HL-60 (cell line): ENCODE results near the gene MROH2A.

Experiments
- DNase-seq, 2 experiments: peaks; one replicate each; pipeline ENCODE4 v3.0.0-alpha.2; 2010 to 2020; ENCODE audit warnings: low read depth in 1 of 2, low spot score in 1 of 2
- H3K27ac ChIP-seq: fragments of 250-450 bp; sonication (Bioruptor Pico); replicated peaks from 2 replicates; pipeline ENCODE4 v1.5.1; 2020; ENCODE audit warnings: mild to moderate bottlenecking, moderate library complexity
- H3K27me3 ChIP-seq: fragments of 250-450 bp; sonication (Bioruptor Pico); 2 replicates; pipeline ENCODE4 v1.5.1; 2021; ENCODE audit warnings: mild to moderate bottlenecking, moderate library complexity; ENCODE audit not compliant: insufficient read depth, poor library complexity, severe bottlenecking
- H3K4me3 ChIP-seq: replicated peaks from 2 replicates; pipeline ENCODE4 v1.5.1; 2011; ENCODE audit warnings: mild to moderate bottlenecking, control low read depth, low read length; ENCODE audit not compliant: insufficient read depth
- CTCF ChIP-seq: IDR thresholded peaks from one replicate; pipeline ENCODE4 v1.5.1; 2011; ENCODE audit warnings: low read length, control low read depth, inconsistent platforms; ENCODE audit not compliant: insufficient read depth
- GABPA ChIP-seq: IDR thresholded peaks from 2 replicates; pipeline ENCODE4 v1.6.1; 2012; ENCODE audit warnings: low read depth
- POLR2AphosphoS5 ChIP-seq: IDR thresholded peaks from 2 replicates; pipeline ENCODE4 v1.6.1; 2012; ENCODE audit warnings: low read depth
- REST ChIP-seq: IDR thresholded peaks from 2 replicates; pipeline ENCODE4 v1.6.1; 2012; ENCODE audit warnings: low read depth; ENCODE audit not compliant: insufficient replicate concordance
- SPI1 ChIP-seq: IDR thresholded peaks from 2 replicates; pipeline ENCODE4 v1.6.1; 2012; ENCODE audit warnings: low read depth, mild to moderate bottlenecking, borderline replicate concordance

MROH2A gene

DNA sequence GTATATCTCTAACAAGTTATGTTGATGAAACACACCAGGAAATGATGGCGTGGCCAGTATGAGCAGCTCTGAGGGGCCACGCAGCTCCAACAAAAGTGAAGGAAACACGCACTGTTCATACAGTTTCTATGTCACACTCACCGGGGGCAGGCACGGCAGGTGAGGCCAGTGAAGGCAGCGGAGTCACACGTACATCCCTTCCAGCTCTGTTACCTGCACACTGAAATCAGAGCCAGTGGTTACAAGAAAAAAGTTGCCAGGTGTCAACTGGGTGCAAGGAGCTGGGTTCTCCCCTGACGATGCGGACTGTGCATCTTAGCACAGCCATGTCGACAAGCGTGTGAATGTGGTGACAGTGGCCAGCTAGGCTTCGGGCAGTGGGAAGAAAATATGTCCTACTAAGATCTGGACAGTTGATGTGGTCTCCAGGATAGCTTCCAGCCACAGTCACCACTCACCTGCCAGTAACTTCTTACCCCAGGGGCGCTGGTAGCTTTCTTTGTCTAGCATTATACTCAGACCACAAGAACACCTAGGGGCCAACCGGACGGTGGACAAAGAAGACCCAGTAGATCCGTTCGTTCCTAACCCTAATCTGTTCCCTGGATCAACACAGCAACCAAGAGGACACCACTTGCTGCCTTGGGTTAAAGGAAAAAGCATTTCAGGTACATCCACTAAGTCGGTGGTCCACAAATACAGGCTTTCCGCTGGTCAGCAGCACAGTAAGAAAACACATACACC, 66.1 kb downstream of the MROH2A start:
- TF ChIP-seq CTCF: no peak
- no peak for TF ChIP-seq GABPA
- TF ChIP-seq REST: no peak
- no peak for TF ChIP-seq POLR2AphosphoS5
- no peak for TF ChIP-seq SPI1
- Histone ChIP-seq H3K4me3 (no peak overlapping the region), H3K27ac (no peak overlapping the region), H3K27me3 (no peaks in the 10 kb centered on the region)
- no peak for DNase-seq

GRCh38 chr2:233844836-233845235, 66.7 kb downstream of the MROH2A start:
- Histone ChIP-seq H3K27ac (no peak overlapping the region), H3K27me3 (no peaks in the 10 kb centered on the region), H3K4me3 (no peak overlapping the region)
- no peak for DNase-seq
- TF ChIP-seq GABPA: no peak
- TF ChIP-seq SPI1: no peak
- TF ChIP-seq REST: no peak
- TF ChIP-seq CTCF: no peak
- TF ChIP-seq POLR2AphosphoS5: no peak

GRCh38 chr2:233845301-233846060, 67.4 kb downstream of the MROH2A start:
- H3K4me3 ChIP-seq: no peak overlapping the region
- H3K27ac ChIP-seq: no peak overlapping the region
- no peak for TF ChIP-seq POLR2AphosphoS5
- TF ChIP-seq GABPA: no peak
- TF ChIP-seq REST: no peak
- no peak for TF ChIP-seq CTCF
- TF ChIP-seq SPI1: no peak
- DNase-seq: no peak
- no peaks in the 10 kb centered on the region for H3K27me3 ChIP-seq
